GM12891 (cell line): ENCODE measurements around the gene PDLIM7.

Experiments
- POLR2A ChIP-seq: IDR thresholded peaks from 2 replicates; pipeline ENCODE4 v1.6.1; 2011; ENCODE audit warnings: low read depth, low read length, control low read depth
- POLR2AphosphoS5 ChIP-seq: IDR thresholded peaks from 2 replicates; pipeline ENCODE4 v1.6.1; 2011; ENCODE audit warnings: low read depth, low read length, control low read depth
- TAF1 ChIP-seq: IDR thresholded peaks from 2 replicates; pipeline ENCODE4 v1.6.1; 2011; ENCODE audit warnings: low read depth, low read length, control low read depth

GRCh38 chr5:177502886-177503285 lies 5.5 kb upstream of the PDLIM7 start:
- TF ChIP-seq POLR2AphosphoS5 (no peak; the same call in none of the 2 replicates), TAF1 (no peak), POLR2A (no peak)
